DOHH2 (cell line): ENCODE measurements around the gene SFXN1.

ENCODE experiments used
- CTCF ChIP-seq: fragments of 200-600 bp; sonication (generic); IDR thresholded peaks from one replicate; pipeline ENCODE4 v1.5.1; 2014; ENCODE audit warnings: antibody characterized with exemption, mild to moderate bottlenecking, low read depth, low read length; ENCODE audit not compliant: poor library complexity, severe bottlenecking
- EZH2phosphoT487 ChIP-seq: fragments of 200-600 bp; sonication (generic); IDR thresholded peaks from 2 replicates; pipeline ENCODE4 v1.6.1; 2017; ENCODE audit warnings: borderline replicate concordance, mild to moderate bottlenecking, antibody characterized with exemption, low read length, moderate library complexity, mixed read lengths

- TF ChIP-seq CTCF (no peak), EZH2phosphoT487 (no peak)
Observed at GRCh38 chr5:175478008-175478383, 364 bp upstream of the SFXN1 start.
